Measurements from ENCODE around the gene RAB3GAP1.
"Not testable (repeated sequence)": the region's sequence is repeated elsewhere in the genome, so short reads cannot be mapped to it uniquely, and the experiment has no call there.

Gene RAB3GAP1

GRCh38 chr2:135052042-135052876 is at the start of gene RAB3GAP1:
TSS of gene RAB3GAP1 (plus strand) at chr2:135052292. CDS start at chr2:135052308, 16 bp downstream.
- DNase-seq = peak; percentile 90

- no peak for DNase-seq
These were observed 49.3 kb upstream of the RAB3GAP1 start for GRCh38 chr2:135002836-135003235.

GRCh38 chr2:135004005-135004746 is 47.9 kb upstream of the RAB3GAP1 start:
- DNase-seq = peak; percentile 83

- DNase-seq = no peak
These were observed 46.3 kb upstream of the RAB3GAP1 start for GRCh38 chr2:135005753-135006152.

- DNase-seq = no peak
These were observed 42.8 kb upstream of the RAB3GAP1 start for GRCh38 chr2:135009339-135009738.

GRCh38 chr2:135010200-135010942 is 41.7 kb upstream of the RAB3GAP1 start:
- no peak for DNase-seq

- DNase-seq = no peak
These were observed 40.5 kb upstream of the RAB3GAP1 start for GRCh38 chr2:135011633-135012032.

GRCh38 chr2:135021618-135022017 is 30.5 kb upstream of the RAB3GAP1 start:
- DNase-seq = no peak

- no peak for DNase-seq
These were observed 28.9 kb upstream of the RAB3GAP1 start for GRCh38 chr2:135022952-135023880.

GRCh38 chr2:135023886-135024485 is 28.1 kb upstream of the RAB3GAP1 start:
- DNase-seq = no peak

GRCh38 chr2:135029481-135030134 is 22.5 kb upstream of the RAB3GAP1 start:
- DNase-seq = no peak

- peak; percentile 44 for DNase-seq
These were observed 21.3 kb upstream of the RAB3GAP1 start for GRCh38 chr2:135030826-135031225.

GRCh38 chr2:135033216-135033615 is 18.9 kb upstream of the RAB3GAP1 start:
- not testable (repeated sequence) for DNase-seq

GRCh38 chr2:135037831-135038230 is 14.3 kb upstream of the RAB3GAP1 start:
- DNase-seq = no peak

- DNase-seq = peak; percentile 35
These were observed 8.7 kb upstream of the RAB3GAP1 start for GRCh38 chr2:135043345-135043744.

- DNase-seq = no peak
These were observed 4.8 kb upstream of the RAB3GAP1 start, which contains the start of gene MAP3K19 for GRCh38 chr2:135047300-135047699. TSS of gene MAP3K19 (minus strand) at chr2:135047447. CDS start at chr2:135024647, 22,800 bp downstream.

- no peak for DNase-seq
These were observed 4.0 kb upstream of the RAB3GAP1 start for GRCh38 chr2:135048122-135048521.

GRCh38 chr2:135050132-135050531 is 2.0 kb upstream of the RAB3GAP1 start:
- DNase-seq = no peak

GRCh38 chr2:135050684-135051083 is 1.4 kb upstream of the RAB3GAP1 start:
- DNase-seq = no peak

GRCh38 chr2:135052997-135053474 is 944 bp downstream of the RAB3GAP1 start:
- DNase-seq = no peak

All from OCI-M1 (cell line).